CD4-positive, alpha-beta T cell treated with Interleukin-6 for 4 hours (primary cell): ENCODE data around the gene ADAMTSL2.
A peak's percentile ranks its signal among the peaks of the same experiment; 100 is the strongest.

Source experiments
- DNase-seq: peaks from one replicate; pipeline ENCODE4 v3.0.0-alpha.2; 2020; ENCODE audit warnings: mixed read lengths

ADAMTSL2 gene

DNA sequence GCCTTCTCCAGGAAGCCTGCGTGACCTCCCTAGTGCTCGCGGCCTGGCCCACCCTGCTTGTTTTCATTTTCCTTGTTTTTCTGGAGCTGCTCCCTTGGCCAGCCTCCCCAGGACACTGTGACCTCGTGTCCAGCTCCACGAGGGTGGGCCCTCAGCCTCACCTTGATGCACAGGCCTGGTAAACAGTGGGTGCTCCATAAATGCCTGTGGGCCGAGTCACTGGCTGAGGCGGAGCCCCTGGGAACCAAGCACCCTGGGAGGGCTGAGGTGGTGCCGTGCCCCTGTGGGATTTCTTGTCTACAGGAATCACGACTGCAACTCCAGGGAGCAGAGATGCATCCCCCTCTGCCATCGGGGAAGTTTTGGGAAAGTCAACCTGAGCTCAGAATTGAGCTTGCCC is 57.5 kb downstream of the ADAMTSL2 start:
- no peak for DNase-seq

DNA sequence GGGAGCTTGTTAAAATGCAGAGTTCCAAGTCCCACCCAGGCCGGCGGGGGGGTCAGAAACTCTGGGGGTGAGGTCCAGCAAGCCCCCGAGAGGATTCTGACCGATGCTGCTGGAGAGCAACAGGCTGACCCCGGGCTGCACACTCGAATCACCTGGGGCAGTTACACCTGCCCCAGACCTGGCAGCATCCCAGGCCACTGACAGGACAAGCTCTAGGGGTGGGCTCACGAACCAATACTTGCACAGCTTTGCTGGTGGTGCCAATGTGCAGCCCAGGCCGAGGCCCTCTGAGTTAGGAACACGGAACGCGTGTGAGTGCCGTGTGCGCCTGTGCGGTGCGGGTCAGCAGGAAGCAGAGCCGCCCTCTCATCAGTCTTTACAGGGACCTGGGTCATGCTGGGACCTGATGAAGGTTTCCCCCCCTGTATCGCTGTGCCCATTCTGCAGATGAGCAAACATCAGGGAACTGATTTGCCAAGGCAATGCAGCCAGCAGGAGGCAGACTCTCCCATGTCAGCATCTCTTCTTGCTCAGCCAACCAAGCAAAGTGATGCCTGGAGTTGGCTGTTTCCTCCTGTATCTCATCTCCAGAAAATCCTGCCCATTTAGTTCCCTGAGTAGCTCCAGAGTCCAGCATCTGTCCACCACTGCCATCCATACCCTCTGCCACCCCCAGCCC is 58.4 kb downstream of the ADAMTSL2 start:
- peak; percentile 38 for DNase-seq

DNA sequence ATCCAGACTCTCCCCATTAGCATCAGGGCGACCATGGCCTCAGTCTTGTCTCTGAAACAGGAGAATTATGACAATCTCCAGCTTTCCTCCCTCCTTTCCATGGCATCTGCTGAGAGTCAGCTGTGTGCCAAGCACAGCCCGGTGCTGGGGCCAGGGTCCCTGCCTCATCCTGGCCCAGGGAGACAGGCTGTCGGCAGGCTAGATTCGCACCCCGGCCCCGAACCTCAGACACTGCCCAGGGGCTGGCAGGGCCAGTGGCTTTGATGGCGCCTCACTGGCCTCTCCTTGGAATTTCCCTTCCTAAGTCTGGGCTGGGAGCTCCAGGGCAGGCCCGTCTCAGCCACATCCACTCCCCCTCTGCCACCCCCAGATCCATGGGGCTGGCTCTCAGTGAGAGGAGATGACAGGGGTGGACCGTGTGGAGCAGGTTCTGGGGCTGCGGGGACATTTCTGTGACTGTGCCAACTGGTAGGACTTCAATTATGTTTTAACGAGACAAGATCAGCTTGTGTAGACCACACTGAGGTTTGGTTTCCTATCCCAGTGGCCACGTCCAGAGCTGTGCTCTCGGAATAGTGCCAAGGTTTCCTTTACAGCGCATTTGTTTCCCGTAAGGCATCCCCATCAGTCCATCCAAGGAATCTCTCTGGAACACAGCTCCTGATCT is 59.2 kb downstream of the ADAMTSL2 start:
- no peak for DNase-seq

DNA sequence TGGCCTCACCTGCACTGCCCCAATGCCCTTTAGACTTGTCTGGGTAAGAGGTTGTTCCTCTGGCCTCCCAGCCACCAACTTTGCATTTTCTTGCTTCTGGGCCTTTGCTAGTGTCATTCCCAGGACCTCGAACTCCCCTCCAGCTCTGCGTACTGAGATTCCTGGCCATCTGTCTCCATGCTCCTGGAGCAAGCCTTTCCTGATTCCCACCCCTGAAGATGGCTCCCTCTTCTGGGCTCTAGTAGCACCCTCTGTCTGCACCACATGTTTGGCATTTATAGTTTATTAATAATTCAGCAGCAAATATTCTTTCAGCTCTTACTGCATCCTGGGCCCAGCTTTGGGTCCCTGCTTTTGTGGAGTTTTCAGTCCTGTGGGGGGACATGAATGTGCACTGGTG is 59.8 kb downstream of the ADAMTSL2 start:
- no peak for DNase-seq

DNA sequence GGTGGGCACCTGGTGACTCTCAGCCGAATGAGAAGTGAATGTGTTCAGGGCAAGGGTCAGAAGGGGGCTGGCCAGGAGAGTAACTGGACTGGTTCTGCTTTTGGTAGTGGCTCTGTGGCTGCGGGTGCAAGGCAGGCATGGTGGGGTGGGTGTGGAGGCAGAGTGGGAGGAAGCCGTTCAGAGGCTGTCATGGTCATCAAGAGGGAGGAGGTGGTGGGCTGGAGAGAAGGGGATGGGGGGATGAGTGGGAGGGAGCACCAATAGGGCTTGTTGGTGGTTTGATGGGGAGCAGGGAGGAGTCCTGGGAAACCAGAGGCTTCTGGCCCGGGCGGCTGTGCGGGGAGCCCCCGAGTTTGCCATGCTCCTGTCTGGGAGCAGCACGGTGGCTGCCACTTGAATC is 61.4 kb downstream of the ADAMTSL2 start:
- DNase-seq: no peak

DNA sequence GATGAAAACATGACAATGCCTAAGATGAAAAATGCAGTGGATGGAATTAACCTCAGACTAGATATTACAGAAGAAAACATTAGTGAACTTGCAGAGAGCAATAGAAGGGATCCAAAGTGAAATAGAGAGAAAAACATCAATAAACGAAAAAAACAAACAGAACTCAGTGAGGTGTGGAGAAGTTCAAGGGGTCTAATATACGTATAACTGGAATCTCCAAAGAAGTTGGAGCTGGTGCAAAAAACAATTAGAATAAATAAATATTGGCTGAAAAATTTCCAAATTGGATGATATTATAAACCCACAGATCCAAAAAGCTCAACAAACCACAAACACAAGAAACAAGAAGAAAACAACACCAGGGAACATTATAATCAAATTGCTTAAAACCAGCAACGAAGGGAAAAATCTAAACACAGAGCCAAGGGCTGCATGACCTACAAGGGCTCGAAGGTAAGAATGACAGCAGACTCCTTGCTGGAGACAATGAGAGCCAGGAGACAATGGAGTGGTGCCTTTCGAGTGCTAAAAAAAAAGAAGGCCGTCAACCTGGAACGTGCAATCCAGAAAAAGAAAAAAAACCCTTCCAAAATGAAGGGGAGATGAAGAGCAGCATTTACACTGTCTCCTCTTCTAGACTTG is 62.9 kb downstream of the ADAMTSL2 start:
- no peak for DNase-seq

DNA sequence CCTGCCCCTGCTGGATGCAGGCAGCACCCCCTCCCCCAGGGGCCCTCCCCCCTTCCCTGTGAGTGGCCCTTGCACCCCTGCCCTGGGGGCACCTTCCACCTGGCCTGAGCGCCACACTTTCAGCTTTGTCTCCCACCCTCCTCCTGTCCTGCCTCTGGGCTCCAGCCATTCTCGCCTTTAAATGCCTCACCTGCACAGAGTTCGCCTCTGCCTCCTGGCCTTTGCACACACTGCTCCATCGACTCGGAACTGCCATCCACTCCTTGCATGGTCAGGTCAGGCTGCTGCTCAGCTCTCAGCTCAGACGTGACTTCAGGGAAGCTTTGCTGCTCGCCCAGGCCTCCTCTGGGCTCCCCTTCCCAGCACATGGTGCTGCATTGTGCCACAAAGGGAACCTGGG is 64.5 kb downstream of the ADAMTSL2 start:
- DNase-seq: no peak

DNA sequence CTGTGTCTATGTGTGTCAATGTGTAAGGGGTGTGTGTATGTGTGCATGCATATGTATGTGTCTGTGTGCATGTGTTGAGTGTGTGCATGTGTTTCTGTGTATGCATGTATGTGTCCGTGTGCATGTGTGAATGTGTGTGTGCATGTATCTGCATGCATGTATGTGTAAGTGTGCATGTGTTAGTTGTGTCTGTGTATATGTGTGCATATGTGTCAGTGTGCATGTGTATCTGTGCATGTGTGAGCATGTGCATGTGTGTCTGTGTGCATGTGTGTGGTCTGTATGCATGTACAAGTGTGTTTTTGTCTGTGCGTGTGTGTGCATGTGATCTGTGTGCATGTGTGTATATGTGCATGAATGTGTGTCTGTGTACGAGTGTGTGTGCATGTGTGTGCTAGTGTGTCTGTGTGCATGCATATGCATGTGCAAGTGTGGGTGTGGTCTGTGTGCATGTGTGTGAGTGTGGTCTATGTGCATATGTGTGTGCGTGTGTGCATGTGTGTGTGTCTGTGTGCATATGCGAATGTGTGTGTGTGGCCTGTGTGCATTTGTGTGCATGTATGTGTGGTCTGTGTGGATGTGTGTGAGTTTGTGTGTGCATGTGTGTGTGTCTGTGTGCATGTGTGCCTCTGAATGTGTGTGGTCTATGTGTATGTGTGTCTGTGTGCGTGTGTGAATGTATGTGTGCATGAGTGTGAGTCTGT is 65.1 kb downstream of the ADAMTSL2 start:
- DNase-seq: no peak

DNA sequence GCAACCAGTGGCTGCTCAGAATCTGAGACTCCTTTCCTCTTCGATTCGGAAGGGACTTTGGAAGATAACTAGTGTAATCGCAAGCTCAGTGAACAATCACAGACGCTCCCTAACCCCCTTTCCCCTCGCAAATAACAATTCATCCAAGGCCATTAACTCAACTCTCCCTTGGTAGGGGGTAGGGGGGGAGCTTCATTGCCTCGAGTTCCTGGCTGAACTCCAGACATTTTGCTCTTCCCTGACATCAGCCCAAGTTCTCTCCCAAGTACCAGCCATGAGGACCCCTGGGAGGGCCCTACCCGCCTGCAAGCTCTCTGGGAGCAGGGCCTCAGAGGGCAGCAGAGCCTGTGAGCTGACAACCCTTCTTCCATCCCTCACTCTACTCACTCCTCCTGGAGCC is 66.2 kb downstream of the ADAMTSL2 start:
- no peak for DNase-seq

DNA sequence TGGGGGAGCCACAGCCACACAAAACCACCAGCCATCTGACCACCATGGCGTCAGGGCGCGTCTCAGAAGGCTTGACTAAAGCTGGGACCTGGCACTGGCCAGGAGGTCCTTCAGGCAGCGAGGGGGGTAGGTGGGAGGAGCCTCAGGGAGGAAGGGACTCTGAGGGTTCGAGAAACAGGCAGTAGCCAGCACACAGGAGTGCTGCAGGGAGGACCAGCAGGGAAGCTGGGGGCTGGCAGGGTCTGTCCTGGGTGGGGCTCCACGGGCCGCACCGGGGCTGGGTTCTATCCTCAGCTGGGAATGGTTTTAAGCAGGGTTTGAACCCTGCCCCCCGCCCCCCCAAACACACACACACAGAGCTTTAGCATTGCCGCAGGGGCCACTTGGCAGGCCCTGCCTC is 67.2 kb downstream of the ADAMTSL2 start:
- no peak for DNase-seq

DNA sequence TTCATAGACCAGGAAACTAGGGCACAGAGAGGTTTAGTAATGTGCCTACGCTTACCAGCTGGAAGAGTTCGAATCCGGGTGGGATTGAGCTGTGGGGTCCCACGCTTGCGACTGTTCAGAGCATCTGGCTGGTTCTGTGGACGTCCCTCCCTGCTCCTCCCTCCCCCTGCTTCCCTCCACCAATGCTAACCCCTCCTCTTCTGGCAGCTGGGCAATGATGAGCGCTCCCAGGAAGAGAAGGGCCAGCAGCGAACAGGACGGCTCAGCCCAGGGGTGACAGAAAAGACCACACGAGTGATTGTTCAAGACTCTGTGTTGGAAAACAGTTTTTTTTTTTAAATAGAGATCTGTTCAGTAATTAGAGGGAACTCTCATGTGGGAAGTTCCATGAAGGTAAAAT is 67.8 kb downstream of the ADAMTSL2 start:
- no peak for DNase-seq

DNA sequence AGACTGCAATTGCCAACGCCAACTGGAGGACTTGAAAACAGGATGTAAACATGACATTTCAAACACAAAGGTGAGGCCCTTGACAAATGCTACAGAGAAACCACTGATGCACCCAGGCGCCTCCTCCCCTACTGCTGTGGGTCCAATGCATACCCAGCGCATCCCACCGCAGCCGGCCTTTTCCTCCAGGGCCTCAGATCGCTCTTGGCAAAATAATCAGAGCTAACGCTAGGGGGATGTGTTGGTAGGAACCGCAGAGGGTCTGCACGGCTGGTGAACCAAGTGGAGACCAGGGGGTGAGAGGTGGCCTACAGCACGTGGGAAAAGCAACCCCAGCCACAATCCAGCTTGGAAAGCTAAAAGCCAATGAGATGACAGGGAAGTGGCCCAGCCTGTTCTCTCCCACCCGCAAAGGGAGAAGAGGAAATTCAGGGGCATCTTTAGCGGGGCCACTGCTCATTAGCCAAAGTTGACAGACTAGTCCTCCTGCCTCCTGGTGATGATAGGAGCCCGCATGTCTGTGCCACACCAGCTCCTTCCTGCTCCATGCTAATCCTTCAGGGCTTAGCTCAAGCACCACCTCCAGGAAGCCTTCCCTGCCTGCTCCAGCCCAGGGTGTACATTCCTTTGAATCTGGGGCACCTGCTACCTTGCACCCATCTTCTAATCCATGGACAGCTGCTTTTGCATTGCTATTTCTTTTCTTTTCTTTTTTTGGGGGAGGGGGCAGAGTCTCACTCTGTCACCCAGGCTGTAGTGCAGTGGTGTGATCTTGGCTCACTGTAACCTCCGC is 68.8 kb downstream of the ADAMTSL2 start:
- DNase-seq: no peak

DNA sequence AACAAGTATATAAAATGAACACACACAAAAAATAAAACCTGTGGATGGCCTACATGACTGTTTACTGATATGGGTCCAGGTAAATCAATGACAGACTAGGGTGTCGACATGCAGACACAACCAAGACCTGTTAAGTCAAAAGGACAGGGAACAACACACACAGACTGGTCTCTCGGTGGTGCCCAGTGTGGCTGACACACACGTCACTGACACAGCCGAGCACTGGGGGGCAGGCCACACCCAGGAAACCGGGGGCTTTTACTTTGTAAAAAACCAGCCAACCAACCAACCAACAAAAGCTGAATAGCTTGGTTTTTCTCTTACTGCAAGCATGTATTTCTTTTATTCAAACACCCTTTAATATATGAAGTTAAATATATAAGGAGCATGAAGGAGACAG is 69.7 kb downstream of the ADAMTSL2 start:
- peak; percentile 63 for DNase-seq

DNA sequence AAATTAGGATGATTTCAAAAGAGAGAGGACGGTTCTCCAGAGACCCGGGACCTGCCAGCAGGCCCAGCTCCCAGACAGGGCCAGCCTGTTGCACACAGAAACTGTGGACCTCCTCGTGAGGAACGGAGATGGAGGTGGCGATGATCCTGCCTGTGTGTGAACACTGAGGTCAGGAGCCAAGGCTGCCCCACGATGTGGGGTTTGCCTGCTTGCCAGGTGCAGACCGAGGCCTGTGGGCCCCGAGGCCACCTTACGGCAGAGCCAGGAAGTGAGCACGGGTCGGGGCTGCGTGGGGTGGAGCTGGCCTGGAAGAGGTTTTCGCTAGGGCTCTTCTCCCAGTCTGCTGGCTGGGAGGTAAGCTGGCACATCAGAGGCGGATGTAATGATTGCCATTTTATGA is 70.4 kb downstream of the ADAMTSL2 start:
- DNase-seq: peak; percentile 27

DNA sequence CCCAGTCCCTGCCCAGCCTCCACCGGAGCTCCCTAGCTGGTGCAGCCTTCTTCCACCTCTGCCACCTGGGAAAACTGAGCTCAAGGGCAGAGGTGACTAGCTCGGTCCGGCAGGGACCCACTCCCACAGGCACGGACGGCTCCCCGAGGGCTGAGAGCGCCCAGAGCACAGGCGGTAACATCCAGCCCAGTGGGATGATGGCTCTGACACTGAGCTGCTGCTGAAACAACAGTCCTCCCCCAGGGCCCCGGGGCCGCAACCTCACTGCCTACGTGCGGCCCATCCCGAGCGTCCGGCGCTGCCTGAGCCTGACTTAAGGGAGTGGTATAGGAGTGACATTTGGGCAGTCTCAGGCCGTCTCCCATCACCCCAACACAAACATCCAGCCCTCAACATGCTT is 70.9 kb downstream of the ADAMTSL2 start:
- no peak for DNase-seq

DNA sequence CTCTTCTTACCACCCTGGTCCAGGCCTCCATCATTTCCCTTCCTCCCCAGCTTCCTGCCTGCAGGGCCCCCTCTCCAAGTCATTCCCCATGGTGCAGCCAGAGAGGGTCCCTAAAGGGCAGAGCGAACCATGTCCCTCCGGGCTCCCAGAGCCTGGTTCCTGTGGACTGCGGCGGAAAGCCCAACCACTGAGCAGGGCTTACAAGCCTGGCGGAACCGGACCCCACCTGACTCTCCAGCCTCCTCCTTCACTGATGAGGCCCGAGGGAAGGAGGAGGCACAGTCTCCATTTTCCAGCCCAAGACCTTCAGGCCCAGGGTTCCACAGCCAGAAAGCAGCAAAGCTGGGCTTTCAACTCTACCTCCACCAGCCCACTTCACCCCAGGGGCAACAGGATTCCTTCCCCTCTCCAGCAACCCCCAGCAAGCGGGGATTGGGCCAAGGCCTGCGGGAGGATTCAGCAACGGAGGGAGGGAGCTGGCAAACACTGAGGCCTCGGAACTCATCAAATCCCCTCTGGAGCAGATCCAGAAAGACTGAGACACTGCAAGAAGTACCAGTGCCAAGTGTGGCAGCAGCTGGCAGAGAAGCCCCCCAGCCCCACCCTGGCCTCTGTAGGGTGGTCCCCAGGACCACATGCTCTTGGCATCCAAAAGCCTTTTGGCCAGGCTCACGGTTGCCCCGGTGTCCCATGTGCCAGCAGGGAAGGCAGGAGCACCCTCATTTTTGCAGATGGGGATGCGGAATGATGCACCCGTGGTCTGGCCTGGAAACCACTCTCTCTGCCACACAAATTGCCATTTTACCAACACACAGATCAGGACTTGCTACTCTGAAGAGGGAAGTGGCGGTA is 71.6 kb downstream of the ADAMTSL2 start:
- DNase-seq: no peak

DNA sequence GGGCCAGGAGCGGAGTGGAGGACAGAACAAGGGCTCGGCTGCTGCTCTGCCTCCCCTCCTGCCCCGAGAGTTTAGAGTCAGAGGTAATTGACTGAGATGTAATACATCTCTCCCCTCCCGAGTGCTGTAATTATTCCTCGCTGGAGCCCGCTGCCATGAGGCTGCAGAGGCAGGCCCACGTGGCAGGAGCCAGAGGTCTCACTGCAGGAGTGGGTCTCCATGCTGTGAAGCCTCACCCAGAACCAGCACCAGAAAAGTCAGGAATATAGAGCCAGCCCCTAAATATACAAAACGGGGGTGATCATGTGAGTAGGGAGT is 72.2 kb downstream of the ADAMTSL2 start:
- no peak for DNase-seq

DNA sequence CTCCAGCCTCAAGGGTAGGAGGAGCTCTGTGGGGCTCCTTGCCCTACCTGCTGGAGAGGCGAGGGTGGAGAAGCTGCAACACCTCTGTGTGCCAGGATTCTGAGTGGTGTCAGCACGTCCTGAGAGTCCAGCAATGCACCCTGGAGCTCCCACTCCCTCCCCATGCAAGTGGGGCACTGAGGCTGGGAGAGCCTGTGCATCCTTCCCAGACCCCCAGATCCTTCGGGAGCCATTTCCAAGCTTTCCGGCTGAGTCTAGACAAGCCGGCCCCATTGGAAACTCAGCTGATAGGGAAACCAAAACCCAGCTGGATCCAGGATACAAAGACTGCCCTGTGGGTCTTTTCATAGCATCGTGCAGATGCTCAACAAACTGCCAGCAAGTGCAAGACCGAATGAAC is 72.9 kb downstream of the ADAMTSL2 start:
- DNase-seq: no peak

DNA sequence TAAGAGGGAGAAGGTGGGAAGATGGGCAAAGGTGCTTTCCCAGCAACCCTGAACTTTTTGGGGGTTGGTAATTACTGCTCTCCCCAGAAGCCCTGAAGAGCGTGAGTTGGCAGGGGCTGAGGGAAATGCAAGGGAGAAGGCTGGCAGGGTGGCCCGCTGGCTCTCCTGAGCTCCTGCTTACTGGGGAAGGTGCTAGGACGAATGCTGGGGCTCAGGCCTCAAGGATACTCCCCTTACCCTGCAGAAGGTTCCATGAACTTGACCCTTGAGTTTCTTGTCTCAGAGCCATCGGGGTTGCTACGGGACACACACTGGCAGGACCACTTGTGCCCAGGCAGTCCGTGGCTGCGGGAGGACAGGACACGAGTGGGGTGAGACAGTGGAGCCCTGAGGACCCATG is 73.5 kb downstream of the ADAMTSL2 start:
- no peak for DNase-seq

DNA sequence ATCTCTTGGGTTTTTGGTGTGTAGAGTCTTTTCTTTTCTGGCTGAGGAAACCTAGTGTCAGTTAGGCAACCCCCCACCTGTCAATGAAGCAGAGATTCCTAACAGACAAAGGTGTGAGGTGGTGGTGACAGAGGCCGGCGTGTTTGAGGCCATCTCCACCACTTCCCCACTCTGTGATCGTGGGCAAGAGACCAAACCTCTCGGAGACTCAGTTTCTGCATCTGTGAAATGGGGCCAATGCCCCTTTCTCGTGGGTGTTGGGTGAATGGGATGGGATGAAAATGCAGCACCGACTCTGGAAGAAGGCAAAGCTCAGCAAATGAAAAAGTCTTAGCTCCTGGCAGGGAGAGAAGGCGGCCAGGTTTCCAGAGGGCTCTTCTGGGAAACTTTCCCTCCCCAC is 73.9 kb downstream of the ADAMTSL2 start:
- no peak for DNase-seq

DNA sequence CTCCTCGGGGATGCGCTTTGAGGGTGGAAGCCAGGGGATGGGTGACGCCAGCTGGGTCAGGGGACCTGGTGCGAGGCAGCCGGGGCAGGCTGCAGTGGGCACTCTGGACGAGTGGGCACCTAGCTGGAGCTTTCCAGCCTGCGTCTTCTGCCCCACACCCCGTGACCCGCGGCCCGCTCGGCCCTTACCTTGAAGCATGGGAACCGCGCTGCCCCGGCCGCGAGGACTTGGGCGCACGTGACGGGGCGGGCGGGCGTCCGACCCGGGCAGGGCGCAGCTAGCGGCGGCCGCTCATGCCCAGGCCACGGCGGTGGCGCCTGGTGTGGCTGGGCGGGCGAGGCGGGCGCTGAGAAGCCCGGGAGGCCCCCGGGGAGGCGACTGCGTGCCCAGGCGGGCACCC is 74.4 kb downstream of the ADAMTSL2 start:
- no peak for DNase-seq
